PC-3 (cell line): ENCODE measurements around the gene ENG.

ENCODE experiments used
- CTCF ChIP-seq: fragments of 300-600 bp; sonication (generic); conservative IDR thresholded peaks from 2 replicates; pipeline ENCODE4 v1.5.1; 2017; ENCODE audit warnings: antibody characterized with exemption, low read depth, mild to moderate bottlenecking, low read length
- EZH2 ChIP-seq: fragments of 300-600 bp; sonication (generic); IDR thresholded peaks from one replicate; pipeline ENCODE4 v1.6.1; 2017; ENCODE audit warnings: antibody characterized with exemption, mild to moderate bottlenecking, low read length; ENCODE audit not compliant: unreplicated experiment

GRCh38 chr9:127898433-127899127 lies 44.1 kb upstream of the ENG start:
- TF ChIP-seq CTCF (no peak), EZH2 (no peak)
